Skeletal muscle satellite cell (primary cell): Measurements from ENCODE around the gene TGFA.

Experiments used
- H3K27me3 ChIP-seq: 2 replicates; pipeline ENCODE4 v1.7.0; 2013; ENCODE audit warnings: low read length; ENCODE audit not compliant: control insufficient read depth, insufficient read depth
- H3K36me3 ChIP-seq: 2 replicates; pipeline ENCODE4 v1.7.0; 2013; ENCODE audit warnings: mild to moderate bottlenecking, control low read depth, low read length; ENCODE audit not compliant: insufficient read depth
- H3K4me1 ChIP-seq: 2 replicates; pipeline ENCODE4 v1.7.0; 2013; ENCODE audit warnings: low read length; ENCODE audit not compliant: control insufficient read depth, insufficient read depth
- H3K4me2 ChIP-seq: 2 replicates; pipeline ENCODE4 v1.7.0; 2013; ENCODE audit warnings: mild to moderate bottlenecking, low read length
- H3K4me3 ChIP-seq: 2 replicates; pipeline ENCODE4 v1.7.0; 2013; ENCODE audit warnings: low read length
- H3K9ac ChIP-seq: 2 replicates; pipeline ENCODE4 v1.7.0; 2013; ENCODE audit warnings: mild to moderate bottlenecking, low read depth, low read length, moderate library complexity
- H3K9me3 ChIP-seq: replicated peaks from 2 replicates; pipeline ENCODE4 v1.7.0; 2013; ENCODE audit warnings: mild to moderate bottlenecking, control low read depth, low read length

The TGFA gene

DNA sequence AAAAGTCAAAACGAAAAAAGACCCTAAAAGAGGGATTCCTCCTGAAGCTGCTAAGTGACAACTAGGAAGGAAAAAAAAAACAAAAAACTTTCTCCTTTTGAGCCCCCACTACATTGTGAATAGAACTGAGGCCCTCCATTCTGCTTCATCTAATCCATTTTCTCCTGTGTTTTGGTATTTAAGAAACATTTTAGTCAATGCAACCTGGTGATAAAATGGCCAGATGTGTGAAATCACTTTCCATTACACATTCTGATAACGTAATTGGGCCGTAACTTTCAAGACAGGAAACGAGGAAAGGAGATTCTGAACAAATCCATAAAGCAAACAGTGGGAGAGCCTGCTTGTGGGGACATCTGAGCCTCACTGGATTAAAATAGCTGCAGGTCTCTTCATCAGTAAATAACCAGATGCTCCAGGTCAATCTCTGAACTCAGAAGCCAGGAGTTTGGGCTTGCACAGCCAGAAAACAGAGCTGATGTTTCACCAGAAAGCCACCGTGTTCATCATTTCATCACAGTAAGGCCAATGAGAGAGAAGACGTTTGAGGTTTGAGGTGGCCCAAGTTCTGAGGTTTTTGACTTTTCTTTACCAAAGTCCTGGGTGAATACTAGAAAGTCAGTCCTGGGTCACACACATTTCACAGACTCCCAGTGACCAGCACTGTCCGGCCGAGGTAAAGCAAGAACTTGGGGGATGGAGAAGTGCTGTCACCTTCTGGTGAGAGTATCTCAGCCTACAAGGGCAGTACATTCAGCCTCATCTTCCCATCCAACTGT is 47.8 kb downstream of the TGFA start:
- Histone ChIP-seq H3K36me3 (no peaks in the 10 kb centered on the region), H3K9ac (no peak overlapping the region), H3K9me3 (no peaks in the 10 kb centered on the region), H3K4me1 (no peaks in the 10 kb centered on the region), H3K27me3 (peaks cover 31% of the 10 kb centered on the region), H3K4me2 (no peak overlapping the region), H3K4me3 (no peak overlapping the region)

DNA sequence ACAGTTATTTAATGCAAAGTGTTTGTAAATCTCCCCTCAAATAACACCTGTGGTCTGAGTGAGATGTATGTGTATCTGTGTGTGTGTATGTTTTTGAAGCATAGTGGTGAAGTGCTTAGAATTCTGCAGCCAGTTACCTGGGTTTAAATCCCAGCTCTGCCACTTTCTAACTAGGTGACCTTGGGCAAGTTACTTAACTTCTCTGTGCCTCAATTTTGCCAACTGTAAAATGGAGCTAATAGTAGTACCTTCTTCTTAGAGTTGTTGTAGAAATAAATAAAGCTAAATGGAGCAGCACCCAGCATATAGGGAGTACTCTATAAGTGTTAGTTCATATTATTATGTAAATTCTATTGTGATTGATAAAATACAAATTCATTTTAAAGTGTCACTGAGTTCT is 48.9 kb downstream of the TGFA start:
- Histone ChIP-seq H3K36me3 (no peaks in the 10 kb centered on the region), H3K9me3 (no peaks in the 10 kb centered on the region), H3K4me2 (no peak overlapping the region), H3K27me3 (peaks cover 30% of the 10 kb centered on the region), H3K9ac (no peak overlapping the region), H3K4me1 (no peaks in the 10 kb centered on the region), H3K4me3 (no peak overlapping the region)

DNA sequence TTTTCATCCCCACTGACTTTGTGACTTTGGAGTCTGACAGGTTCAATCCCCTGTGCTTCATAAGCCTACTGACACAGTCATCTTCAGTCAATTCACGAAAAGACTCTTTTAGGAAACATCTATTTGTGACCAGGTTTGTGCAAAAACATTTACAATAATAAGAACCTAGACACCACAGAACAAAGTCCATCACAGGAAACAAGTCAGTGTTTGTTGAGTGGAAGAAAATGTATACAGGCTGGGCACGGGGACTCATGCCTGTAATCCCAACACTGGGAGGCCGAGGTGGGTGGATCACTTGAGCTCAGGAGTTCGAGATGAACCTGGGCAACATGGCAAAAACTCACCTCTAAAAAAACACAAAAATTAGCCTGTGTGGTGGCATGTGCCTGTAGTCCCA is 49.7 kb downstream of the TGFA start:
- Histone ChIP-seq H3K4me1 (no peaks in the 10 kb centered on the region), H3K36me3 (no peaks in the 10 kb centered on the region), H3K9me3 (no peaks in the 10 kb centered on the region), H3K9ac (no peak overlapping the region), H3K27me3 (peaks cover 23% of the 10 kb centered on the region), H3K4me2 (no peak overlapping the region), H3K4me3 (no peak overlapping the region)

DNA sequence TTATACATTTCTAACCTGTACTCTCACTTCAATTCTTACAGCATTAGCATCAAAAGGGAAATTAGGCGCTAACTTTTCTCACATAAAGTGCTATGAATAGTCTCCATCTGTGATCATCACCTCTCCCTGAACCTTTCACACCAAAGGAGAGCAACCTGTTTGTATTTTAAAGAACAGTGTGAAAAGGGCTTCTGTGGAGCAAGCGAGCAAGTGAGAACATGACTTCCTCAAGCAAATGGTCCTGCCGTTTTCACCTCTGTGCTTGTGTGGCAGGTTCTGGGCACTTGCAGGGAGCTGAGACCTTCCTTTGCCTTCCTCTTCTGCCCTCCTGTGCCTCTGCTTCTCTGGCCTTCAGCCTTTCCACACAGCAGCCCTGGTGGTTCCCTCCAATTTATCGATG is 51.9 kb downstream of the TGFA start:
- no peak overlapping the region for H3K4me3 ChIP-seq
- H3K9ac ChIP-seq, result no peak overlapping the region
- H3K36me3 ChIP-seq, result no peaks in the 10 kb centered on the region
- no peak overlapping the region for H3K4me2 ChIP-seq
- H3K9me3 ChIP-seq, result no peaks in the 10 kb centered on the region
- peaks cover 26% of the 10 kb centered on the region for H3K27me3 ChIP-seq
- no peaks in the 10 kb centered on the region for H3K4me1 ChIP-seq

DNA sequence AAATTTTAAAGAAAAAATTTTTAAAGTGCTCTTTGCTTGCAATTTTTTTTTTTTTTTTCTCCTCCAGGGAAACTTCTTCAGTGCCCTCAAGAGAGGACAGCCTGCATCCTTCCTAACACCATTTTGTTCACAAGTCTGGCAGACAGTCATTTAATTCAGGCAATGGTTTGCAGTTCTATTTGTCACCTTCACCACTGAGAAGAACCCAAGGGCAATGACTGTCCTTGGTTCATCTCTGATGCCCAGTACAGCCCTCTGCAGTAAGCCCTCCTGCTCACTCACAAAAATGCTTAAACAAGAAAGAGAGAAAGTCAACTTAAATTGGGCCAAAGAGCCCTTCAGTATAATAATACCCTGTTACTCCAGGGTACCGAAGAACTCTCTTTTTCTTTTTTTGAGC is 52.4 kb downstream of the TGFA start:
- no peak overlapping the region for H3K9ac ChIP-seq
- no peaks in the 10 kb centered on the region for H3K9me3 ChIP-seq
- no peak overlapping the region for H3K4me3 ChIP-seq
- H3K4me2 ChIP-seq, result no peak overlapping the region
- no peaks in the 10 kb centered on the region for H3K36me3 ChIP-seq
- H3K27me3 ChIP-seq, result peaks cover 28% of the 10 kb centered on the region
- H3K4me1 ChIP-seq, result no peaks in the 10 kb centered on the region

DNA sequence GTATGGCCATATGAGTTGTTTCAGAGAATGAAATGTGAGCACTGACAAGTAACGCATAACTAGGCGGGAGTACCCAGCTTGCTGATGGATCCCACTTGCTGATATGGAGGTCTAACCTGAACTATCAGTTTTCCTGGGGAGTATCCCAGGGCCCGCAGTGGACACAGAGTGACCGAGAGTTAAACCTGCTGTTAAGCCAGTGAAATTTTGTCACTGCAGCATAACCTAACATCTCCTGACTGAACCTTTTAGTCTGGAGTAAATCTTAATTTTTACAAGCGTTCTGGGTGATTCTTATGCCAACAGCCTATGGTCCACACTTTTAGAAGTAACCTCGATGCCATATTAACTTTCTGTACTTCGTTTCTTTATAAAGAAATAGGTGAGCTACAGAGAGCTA is 54.4 kb downstream of the TGFA start:
- H3K27me3 ChIP-seq, result peaks cover 39% of the 10 kb centered on the region
- H3K4me3 ChIP-seq, result no peak overlapping the region
- no peaks in the 10 kb centered on the region for H3K4me1 ChIP-seq
- no peaks in the 10 kb centered on the region for H3K36me3 ChIP-seq
- H3K4me2 ChIP-seq, result no peak overlapping the region
- H3K9ac ChIP-seq, result no peak overlapping the region
- no peaks in the 10 kb centered on the region for H3K9me3 ChIP-seq

DNA sequence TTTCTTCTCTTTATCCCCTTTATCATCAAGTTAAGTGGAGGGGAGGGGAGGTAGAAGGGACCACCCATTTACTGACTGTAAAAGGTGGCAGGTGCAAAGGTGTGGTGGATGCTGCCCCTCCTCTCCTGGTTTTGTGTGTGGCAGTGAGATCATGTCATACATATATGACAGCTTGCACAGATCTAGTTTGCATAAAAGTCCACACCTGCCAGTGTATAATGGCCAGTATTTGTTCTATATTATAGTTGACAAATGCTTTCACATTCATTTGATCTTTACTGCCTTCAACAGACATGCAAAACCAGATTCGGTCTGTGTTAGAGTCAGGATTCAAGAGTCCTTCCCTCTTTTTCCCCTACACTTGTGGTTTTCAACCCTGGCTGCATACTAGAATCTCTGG is 55.1 kb downstream of the TGFA start:
- Histone ChIP-seq H3K36me3 (no peaks in the 10 kb centered on the region), H3K27me3 (peaks cover 40% of the 10 kb centered on the region), H3K4me3 (no peak overlapping the region), H3K9me3 (no peaks in the 10 kb centered on the region), H3K4me1 (no peaks in the 10 kb centered on the region), H3K9ac (no peak overlapping the region), H3K4me2 (no peak overlapping the region)

DNA sequence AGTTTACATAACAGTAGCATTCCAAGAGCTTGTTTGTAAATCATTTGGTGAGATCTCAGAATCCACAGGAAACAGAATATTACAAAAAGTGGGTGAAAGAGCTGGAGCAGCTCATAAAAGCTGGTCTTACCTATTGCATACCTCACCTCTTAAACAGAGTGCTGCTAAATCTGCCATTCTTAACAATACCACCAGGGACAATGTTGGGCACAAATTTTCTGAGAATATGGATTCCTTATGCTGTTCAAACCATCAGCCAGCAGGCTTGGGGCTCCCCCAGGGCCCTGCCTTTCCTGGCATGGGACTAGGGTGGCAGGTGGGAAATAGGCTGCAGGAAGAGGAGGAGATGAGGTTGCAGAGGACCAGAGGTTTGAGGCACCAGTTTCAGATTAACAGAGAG is 55.6 kb downstream of the TGFA start:
- Histone ChIP-seq H3K9ac (no peak overlapping the region), H3K36me3 (no peaks in the 10 kb centered on the region), H3K4me3 (no peak overlapping the region), H3K9me3 (no peaks in the 10 kb centered on the region), H3K27me3 (peaks cover 44% of the 10 kb centered on the region), H3K4me1 (no peaks in the 10 kb centered on the region), H3K4me2 (no peak overlapping the region)

DNA sequence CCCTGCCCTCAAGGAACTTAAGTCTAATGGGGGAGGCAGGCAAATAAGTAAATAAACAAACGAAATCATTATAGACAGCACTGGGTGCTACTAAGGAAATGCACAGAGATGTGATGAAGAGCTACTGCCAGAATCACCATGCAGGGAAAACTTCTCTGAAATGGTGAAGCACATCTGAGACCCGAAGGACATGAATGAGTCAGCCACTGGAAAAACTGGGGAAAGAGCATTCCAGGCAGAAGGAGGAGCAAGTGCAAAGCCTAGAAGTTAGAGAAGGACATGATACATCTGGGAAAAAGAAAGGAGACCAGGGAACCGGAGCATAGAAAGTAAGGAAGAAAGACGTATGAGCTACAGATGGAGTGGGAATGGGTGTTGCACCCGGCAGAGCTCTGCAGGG is 56.8 kb downstream of the TGFA start:
- no peak overlapping the region for H3K4me2 ChIP-seq
- no peak overlapping the region for H3K9ac ChIP-seq
- no peak overlapping the region for H3K4me3 ChIP-seq
- H3K9me3 ChIP-seq, result no peaks in the 10 kb centered on the region
- H3K4me1 ChIP-seq, result no peaks in the 10 kb centered on the region
- H3K27me3 ChIP-seq, result peaks cover 49% of the 10 kb centered on the region
- no peaks in the 10 kb centered on the region for H3K36me3 ChIP-seq

DNA sequence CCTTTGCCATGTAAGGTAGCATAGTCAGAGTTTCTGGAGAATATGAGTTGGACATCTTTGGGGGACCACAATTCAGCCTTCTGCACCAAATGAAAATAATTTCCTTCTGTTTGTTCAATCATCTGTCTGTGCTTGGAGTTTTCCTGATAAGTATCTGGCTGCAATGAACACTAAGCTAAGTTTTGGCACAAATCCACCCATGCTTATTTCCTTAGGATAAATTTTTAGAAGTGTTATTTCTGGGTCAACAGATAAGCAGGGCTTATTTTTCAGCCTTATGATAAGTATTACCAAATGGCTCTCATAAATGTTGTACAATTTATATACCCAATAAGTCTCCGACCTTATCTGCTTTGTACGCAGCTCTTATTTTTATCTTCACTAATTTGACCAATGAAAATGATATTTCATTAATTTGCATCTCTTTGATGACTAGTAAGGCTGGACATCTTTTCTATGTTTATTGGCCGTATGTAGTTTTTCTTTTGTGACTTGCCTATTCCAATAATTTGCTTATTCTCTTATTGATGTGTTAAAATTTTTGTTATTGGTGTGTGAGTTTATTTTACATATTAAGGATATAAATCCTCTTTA is 59.2 kb downstream of the TGFA start:
- peaks cover 55% of the 10 kb centered on the region for H3K27me3 ChIP-seq
- H3K9me3 ChIP-seq, result no peaks in the 10 kb centered on the region
- H3K36me3 ChIP-seq, result no peaks in the 10 kb centered on the region

DNA sequence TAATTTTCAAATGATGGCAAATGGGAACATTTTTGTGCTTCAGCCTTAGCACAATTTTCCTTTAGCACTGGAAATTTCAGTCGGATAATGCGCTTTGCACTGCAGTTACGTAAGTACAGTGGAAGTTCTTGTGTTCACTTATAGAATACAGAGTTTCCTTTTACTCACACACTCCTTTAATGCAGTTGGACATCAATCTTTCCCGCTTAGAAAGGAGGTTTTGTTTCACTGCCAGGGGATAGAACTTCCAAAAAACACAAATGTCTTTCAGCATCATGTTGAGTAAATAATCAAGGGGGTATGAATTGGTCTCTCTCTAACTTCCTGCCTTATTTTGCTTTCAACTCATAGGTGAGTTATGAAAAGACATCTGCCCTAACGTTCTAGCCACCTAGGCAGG is 63.2 kb downstream of the TGFA start:
- Histone ChIP-seq H3K4me2 (no peak overlapping the region), H3K4me1 (no peaks in the 10 kb centered on the region), H3K9me3 (no peaks in the 10 kb centered on the region), H3K27me3 (peaks cover 38% of the 10 kb centered on the region), H3K9ac (no peak overlapping the region), H3K4me3 (no peak overlapping the region), H3K36me3 (no peaks in the 10 kb centered on the region)

More for the DNA sequence above, 59.2 kb downstream of the TGFA start:
- H3K4me1 ChIP-seq, result no peaks in the 10 kb centered on the region
- no peak overlapping the region for H3K4me2 ChIP-seq
- H3K9ac ChIP-seq, result no peak overlapping the region
- H3K4me3 ChIP-seq, result no peak overlapping the region

DNA sequence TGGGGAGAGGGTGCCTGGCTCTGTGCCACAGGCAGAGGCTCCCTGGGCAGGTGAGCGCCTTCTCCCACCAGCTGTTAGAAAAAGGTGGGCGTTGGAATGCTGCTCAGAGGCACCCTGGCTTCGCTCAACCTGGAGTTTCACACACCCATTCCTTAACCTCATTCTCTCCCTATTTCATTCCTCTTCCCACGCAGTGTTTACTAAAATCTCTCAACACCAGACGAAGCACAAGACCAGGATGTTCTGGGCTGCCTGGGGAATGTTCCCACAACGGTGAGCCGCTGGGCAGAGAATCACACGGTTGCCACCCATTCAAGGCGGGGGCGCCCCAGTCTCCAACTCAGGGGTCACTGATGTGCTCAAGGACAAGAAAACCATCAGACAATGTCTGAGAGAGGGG is 64.5 kb downstream of the TGFA start:
- Histone ChIP-seq H3K9me3 (no peaks in the 10 kb centered on the region), H3K4me1 (no peaks in the 10 kb centered on the region), H3K9ac (no peak overlapping the region), H3K27me3 (peaks cover 34% of the 10 kb centered on the region), H3K36me3 (no peaks in the 10 kb centered on the region), H3K4me2 (no peak overlapping the region), H3K4me3 (no peak overlapping the region)
